A673 (cell line): ENCODE measurements around the gene BANP.
"Not testable (repeated sequence)": the region's sequence is repeated elsewhere in the genome, so short reads cannot be mapped to it uniquely, and the experiment has no call there.

Experiments used
- EZH2 ChIP-seq: fragments of 200-600 bp; sonication (generic); IDR thresholded peaks from 2 replicates; pipeline ENCODE4 v1.6.1; 2017; ENCODE audit warnings: borderline replicate concordance, low read depth, mild to moderate bottlenecking, mixed read lengths, antibody characterized with exemption, low read length; ENCODE audit not compliant: poor library complexity, severe bottlenecking
- TF ChIP-seq, protein P1 (sequence below): fragments of 300-800, 200-600 bp; sonication (generic); conservative IDR thresholded peaks from 2 replicates; pipeline ENCODE4 v1.5.1; 2017; ENCODE audit warnings: low read depth, mild to moderate bottlenecking, antibody characterized with exemption, low read length, moderate library complexity, mixed read lengths

DNA sequence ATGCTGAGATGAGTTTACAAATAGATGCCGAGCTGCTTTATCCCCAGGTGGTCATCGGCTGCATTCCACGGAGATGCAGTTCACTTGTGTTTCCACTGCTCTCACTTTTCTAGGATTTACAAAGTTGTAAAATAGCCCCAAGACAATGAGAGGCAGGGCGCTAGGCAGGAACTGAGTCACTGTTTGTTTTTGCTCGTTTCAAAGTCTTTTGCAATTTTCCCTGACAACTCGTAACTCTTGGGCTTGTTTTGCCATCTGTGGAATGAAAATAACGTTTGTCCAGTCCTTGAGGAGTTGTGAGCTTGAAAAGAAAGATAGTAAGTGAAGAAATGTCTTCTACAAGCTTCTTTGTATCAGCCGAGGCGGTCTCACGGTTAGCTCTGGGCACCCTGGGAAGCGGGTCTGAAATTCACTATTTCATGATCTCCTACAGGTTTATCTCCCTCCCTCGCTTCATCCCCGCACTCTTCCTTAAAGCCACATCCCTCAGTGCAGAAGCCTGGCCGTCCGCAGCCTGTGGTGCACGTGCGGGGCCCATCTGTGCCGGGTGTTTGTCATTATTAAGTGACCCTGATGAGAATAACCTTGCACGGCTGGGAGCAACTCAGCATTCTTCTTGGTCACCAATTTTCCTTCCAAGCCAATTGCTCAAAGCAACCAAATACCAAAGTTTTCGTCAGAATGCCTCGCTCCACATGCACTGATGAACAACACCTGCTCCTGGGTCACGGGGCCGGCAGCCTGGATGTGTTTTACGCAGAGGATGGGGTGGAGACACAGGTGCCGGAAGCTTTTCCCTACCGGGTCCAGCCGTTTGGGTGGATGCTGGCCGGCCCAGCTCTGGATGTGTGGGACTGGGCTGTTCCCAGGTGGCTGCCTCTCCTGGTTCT, 167.9 kb downstream of the BANP start:
- TF ChIP-seq, protein P1, sequence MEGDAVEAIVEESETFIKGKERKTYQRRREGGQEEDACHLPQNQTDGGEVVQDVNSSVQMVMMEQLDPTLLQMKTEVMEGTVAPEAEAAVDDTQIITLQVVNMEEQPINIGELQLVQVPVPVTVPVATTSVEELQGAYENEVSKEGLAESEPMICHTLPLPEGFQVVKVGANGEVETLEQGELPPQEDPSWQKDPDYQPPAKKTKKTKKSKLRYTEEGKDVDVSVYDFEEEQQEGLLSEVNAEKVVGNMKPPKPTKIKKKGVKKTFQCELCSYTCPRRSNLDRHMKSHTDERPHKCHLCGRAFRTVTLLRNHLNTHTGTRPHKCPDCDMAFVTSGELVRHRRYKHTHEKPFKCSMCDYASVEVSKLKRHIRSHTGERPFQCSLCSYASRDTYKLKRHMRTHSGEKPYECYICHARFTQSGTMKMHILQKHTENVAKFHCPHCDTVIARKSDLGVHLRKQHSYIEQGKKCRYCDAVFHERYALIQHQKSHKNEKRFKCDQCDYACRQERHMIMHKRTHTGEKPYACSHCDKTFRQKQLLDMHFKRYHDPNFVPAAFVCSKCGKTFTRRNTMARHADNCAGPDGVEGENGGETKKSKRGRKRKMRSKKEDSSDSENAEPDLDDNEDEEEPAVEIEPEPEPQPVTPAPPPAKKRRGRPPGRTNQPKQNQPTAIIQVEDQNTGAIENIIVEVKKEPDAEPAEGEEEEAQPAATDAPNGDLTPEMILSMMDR, result not testable (repeated sequence)
- TF ChIP-seq EZH2, result not testable (repeated sequence)
